ENCODE results near the gene ARMC2.

DNA sequence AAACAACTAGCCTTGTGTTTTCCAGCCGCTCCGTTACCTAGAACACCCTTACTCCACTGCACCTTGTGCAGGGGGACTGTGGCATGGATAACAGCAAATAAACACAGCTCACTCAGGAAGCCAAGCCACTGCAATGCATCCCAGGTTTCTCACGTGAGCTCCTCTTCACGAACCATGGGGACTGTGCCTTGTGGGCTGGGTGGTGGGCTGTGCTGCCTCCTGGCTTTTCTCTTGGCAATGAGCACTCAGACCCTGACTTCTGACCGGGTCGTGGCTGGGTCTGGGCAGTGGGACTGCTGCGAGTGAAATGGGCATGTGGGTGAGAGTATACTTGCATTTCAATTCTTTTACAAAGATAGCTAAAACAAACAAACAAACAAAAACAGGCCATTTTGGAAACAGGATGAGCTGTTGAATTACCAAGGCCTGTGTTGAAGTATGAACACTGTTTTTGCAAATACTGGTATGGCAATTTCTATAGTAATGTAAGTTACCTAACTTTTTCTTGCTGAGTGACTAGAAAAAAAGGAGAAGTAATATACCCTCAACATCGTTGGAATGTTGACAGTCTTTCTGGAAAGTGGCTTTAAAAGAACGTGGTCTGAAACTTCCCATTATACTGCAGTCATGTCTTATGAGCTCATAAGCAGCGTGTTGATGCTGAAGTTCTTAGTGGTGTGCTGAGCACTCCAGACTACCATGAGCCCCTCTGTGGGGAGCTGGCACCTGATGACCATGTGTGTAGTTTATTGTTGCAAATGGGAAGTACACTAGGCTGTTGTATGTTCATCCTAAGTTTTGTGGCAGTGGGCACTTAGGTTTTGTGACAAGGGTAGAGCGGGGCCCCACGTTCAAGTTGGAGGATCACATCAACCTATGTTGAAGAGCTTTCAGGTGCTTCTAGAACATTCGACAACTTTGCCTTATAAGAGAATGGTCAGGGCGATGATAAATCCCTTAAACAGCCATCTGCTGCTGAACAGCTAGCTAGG is 120.4 kb downstream of the ARMC2 start:
- TF ChIP-seq, protein P1, sequence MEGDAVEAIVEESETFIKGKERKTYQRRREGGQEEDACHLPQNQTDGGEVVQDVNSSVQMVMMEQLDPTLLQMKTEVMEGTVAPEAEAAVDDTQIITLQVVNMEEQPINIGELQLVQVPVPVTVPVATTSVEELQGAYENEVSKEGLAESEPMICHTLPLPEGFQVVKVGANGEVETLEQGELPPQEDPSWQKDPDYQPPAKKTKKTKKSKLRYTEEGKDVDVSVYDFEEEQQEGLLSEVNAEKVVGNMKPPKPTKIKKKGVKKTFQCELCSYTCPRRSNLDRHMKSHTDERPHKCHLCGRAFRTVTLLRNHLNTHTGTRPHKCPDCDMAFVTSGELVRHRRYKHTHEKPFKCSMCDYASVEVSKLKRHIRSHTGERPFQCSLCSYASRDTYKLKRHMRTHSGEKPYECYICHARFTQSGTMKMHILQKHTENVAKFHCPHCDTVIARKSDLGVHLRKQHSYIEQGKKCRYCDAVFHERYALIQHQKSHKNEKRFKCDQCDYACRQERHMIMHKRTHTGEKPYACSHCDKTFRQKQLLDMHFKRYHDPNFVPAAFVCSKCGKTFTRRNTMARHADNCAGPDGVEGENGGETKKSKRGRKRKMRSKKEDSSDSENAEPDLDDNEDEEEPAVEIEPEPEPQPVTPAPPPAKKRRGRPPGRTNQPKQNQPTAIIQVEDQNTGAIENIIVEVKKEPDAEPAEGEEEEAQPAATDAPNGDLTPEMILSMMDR (IDR thresholded peaks at IDR 0.05; ENCODE audit: low read depth, low read length, poor library complexity, severe bottlenecking) = no peak
- TF ChIP-seq EZH2phosphoT487 (IDR thresholded peaks at IDR 0.05; ENCODE audit: borderline replicate concordance, low read length) = no peak

Measured in DOHH2 (cell line).